Measurements from ENCODE around the gene TARS2.

TARS2 gene, protein sequence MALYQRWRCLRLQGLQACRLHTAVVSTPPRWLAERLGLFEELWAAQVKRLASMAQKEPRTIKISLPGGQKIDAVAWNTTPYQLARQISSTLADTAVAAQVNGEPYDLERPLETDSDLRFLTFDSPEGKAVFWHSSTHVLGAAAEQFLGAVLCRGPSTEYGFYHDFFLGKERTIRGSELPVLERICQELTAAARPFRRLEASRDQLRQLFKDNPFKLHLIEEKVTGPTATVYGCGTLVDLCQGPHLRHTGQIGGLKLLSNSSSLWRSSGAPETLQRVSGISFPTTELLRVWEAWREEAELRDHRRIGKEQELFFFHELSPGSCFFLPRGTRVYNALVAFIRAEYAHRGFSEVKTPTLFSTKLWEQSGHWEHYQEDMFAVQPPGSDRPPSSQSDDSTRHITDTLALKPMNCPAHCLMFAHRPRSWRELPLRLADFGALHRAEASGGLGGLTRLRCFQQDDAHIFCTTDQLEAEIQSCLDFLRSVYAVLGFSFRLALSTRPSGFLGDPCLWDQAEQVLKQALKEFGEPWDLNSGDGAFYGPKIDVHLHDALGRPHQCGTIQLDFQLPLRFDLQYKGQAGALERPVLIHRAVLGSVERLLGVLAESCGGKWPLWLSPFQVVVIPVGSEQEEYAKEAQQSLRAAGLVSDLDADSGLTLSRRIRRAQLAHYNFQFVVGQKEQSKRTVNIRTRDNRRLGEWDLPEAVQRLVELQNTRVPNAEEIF

DNA sequence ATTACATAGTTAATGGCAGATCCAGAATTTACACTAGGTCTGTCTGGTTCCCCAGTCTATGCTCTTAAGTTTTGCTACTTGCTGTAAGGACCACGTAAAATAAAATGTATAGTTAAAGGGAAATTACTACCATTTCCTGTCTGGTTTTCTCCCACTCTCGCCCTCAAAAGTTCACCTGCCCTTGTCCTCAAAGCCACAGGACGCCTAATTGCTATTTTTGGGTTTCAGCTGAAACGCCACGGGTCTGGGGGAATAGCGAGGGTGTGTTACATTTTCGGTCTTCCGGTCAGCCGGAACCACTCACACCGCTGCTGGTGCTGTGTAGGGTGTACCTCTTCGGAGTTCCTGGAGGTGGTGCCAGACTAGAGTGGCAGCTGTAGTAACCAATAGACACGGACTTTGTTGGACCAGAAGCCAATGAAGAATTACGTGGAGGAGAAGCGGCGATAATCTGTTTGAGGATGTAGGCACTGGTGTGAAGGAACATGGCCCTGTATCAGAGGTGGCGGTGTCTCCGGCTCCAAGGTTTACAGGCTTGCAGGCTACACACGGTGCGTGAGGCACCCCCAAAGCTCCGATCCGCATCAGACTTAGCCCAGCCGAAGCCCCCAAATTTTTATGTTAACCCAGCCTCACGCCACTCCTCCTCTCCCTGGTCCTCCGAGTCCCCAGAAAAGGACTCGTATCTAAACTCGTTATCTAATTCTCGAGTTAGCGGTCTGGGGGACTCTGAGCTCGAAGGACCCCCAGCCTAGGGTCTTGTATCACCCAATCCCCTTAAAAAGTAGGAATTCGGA, at the start of gene TARS2:
Gene TARS2 (plus strand): TSS at position 454 of the 797 bp plus-strand sequence. CDS start 32 bp downstream, at position 486.
- peak; percentile 94 for DNase-seq

DNA sequence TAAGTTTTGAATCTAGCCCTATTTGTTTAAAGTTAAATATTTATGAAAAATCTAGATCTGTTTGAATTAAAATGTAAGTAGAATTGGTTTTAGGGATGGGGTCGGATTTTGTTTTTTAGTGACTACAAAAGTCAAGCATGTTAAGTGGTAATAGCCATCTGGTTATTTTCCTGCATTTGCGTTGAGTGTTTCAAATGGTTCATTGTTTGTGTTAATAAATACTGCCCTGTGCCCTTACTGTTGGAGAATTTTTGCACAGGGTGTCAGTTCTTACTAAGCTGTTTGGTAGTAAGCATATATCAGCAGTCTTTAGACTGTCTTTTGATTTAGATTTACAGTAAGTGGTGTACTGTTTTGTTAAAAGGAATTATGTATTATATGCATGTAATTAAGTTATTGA, 46.1 kb upstream of the TARS2 start:
- DNase-seq, result no peak

DNA sequence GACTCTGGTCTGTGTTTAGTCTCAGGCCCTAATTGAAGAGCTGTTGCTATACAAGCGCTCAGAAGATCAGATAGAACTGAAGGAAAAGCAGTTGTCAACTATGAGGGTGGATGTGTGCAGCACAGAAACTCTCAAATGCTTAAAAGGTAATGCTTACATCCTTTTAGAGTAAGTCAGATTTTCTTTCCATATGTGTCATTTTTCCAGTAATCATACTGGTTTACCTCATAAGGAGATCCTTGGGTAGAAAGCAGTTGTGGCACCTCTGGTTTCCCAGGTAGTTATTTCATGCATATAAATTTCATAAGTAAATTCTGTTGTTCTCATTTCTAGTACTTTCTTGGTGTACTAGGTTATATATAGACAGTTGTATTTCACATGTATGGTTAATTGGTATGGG, 43.0 kb upstream of the TARS2 start:
- no peak for DNase-seq

DNA sequence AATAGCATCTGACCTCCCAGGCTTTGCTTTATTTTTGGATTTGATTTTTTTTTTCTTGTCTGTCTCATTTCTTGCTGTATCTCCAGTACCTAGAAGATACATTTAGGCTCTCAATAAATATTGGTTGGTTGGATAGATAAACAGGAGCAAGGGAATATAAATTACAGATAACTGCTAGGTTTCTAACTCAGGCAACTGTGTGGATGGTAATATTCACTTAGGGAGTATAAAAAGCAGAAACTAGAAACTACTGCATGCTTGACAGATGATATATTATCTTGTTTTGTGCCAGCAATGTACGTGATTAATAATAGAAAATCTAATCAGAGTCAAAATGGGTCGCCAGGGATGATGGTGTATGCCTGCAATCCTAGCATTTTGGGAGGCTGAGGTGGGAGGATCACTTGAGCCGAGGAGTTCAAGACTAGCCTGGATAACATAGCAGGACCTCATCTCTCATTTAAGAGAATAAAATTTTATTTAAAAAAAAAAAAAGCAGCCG, 31.0 kb upstream of the TARS2 start:
- DNase-seq, result no peak

DNA sequence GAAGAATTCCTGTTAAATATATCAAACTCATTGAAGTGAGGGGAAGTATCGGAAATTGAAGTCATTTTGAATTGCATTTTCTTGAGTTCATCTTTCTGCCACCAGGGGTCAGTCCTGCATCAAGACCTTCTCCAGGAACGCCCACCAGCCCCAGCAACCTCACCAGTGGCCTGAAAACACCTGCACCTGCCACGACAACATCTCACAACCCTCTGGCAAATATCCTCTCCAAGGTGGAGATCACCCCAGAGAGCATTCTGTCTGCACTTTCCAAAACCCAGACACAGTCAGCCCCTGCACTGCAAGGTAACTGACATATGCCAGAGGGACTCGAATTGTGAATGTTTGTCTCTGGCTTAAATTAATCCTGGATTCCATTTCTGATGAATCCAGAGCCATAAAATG, 22.8 kb upstream of the TARS2 start:
- peak; percentile 55 for DNase-seq

DNA sequence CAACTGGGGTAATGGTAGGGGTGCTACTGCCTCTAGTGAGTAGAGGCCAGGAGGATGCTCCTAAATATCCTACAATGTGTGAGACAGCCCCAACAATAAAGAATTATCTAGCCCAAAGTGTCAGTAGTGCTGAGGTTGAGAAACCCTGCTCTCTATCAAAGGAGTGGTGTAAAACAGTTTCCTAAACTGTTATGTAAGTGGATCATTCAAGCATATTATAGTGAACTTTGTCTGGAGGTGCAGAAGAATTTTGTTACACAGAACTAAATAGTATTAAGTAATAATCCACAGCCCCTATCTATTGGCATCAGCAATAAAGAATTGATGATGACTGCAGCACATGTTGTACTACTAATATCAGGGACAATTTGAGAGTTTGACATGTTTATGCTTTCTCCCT, 20.3 kb upstream of the TARS2 start:
- DNase-seq, result no peak

DNA sequence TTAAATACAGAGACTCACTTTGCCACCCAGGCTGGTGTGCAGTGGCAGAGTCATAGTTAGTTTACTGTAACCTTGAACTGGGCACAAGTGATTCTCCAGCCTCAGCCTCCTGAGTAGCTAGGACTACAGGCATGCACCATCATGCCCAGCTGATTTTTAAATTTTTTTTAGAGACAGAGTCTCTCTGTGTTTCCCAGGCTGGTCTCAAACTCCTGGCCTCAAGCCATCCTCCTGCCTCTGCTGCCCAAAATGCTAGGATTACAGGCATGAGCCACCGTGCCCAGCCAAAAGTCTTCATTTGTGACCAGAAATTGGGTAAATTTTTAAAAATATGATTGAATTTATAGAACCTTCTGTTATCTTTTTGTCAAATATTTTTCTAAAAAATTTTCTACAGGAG, 17.9 kb upstream of the TARS2 start:
- DNase-seq, result no peak

DNA sequence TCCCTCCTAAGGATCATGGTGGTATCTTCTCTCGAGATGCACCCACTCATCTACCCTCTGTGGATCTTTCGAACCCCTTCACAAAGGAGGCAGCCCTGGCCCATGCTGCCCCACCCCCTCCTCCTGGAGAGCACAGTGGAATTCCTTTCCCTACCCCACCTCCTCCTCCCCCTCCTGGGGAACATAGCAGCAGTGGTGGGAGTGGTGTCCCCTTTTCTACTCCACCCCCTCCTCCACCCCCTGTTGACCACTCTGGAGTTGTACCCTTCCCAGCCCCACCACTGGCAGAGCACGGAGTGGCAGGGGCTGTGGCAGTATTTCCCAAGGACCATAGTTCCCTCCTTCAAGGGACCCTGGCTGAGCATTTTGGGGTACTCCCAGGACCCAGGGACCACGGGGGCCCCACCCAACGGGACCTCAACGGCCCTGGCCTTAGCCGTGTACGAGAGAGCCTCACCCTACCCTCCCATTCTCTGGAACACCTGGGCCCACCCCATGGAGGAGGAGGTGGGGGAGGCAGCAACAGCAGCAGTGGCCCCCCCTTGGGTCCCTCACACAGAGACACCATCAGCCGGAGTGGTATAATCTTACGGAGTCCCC, 14.5 kb upstream of the TARS2 start:
- no peak for DNase-seq

DNA sequence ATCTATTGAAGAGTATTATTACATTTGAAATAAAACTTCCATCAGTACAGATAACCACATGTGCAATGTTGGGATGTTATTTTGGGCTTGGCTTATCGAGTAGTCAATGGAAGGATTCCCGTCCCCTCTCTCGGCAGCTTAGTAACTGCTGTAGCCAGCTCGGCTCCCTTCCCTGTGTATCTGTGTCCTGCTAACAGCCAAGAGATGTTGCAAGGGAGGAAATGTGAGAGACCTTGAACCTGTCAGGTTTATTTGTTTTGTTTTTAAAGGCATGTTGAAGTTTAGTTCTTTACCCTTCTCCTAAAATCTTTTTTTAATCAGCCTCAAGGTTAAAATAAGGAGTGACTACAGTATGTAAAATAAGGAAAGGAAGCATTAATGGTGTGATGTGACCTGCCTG, 13.6 kb upstream of the TARS2 start:
- no peak for DNase-seq

DNA sequence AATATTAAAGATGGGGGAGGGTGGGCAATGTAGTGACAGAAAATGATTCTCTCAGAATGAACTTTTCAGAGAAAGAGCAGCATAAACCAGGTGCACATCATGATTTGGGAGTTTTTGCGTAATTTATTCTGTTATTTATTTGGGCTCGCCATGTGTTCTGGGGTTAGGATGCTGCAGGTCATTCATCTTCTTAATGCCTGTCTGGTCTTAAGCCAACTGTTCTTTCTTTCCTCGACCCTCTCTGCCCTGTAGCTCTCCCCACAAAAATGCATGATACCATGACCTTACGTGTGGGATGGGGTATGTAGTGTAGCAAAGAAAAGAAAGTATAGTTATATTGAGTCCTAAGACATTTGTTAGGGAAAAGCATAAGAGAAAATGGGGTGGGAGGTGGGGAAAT, 12.3 kb upstream of the TARS2 start:
- no peak for DNase-seq

DNA sequence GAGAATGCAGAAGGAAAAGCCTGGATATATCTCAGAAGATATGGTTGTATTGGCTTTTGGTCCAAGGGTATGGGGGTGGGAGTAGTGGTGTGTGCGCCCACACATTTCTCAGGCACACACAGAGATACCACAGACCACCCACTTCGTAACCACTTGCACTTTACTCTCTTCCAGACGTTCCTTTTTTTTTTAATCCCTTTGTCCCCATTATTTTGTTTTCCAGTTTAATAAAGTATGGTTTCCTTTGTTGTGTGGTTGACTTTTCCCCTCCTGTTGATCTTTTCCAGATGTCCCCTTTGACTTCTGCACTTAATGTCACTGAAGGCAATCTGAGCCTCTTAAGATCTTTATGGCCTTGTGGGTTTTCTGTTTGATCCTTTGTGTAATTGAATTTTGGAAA, 10.5 kb upstream of the TARS2 start:
- peak; percentile 59 for DNase-seq

DNA sequence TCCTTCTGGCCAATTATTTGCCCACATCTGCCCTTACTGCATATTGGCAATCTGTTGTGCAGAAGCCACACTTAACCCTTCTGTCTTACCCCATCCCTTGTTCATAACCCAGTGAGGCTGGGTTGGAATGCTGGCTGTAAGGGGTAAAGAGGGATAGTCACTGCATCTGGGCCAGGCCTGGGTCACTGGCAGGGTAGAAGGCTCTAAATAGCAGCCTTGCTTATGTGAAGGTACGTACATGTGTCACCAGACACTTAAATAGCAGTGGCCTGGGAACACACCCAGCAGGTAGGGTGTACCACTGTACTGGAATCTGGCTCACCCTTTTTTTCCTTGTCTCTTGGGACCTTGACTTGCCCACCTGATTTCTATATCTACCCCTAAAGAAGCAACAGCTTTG, 9.9 kb upstream of the TARS2 start:
- no peak for DNase-seq

DNA sequence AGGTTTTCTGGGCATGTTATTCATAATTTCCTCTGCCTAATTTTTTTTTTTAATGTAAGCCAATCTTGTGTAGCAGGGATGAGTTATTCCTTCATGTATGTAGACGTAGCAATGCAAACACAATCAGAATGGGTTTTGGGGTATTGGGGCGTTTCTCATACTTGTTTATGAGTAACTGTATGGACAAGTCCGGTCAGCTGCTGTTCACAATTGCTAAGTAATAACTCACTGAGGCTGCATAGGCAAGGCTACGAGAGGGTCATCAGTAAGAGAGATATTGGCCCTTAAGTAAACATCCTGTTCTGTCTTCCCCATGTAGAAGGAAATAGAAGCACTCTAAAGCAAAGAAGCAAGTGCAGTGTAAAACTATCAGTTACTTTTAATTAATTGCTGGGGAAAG, 9.5 kb upstream of the TARS2 start:
- no peak for DNase-seq

DNA sequence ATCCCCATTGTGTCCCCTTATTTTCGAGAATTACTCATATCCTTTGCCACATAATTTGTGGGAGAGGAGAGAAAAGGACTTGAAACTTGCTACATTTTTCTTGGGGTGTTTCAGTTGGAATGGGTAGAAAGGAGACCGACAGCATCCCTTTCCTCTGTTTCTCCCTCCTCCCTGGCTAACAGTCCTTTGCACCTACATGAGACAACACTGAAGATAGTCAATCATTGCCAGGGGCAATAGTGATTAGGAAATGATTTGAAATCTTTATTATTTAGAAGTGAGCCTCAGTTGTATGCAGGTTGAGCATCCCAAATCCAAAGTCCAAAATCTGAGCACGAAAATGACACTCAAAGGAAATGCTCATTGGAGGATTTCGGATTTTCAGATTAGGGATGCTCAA, 7.8 kb upstream of the TARS2 start:
- DNase-seq, result no peak

DNA sequence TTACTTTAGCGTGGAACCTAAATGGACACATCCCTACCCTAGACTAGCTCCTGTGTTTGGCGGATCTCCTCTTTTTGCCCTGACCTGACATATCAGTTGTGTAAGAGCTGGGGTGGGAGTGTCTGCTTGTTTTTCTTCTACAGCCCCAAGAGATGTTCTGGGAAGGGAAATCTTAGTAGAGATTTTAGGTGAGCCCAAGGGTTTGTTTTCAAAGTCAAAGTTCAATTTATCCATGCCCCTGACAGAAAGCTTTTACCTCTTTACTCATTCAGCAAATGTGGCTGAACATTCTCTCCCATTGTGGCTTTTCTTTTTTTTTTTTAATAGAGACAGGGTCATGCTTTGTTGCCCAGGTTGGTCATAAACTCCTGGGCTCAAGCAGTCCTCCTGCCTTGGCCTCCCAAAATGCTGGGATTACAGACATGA, 7.3 kb upstream of the TARS2 start:
- no peak for DNase-seq

DNA sequence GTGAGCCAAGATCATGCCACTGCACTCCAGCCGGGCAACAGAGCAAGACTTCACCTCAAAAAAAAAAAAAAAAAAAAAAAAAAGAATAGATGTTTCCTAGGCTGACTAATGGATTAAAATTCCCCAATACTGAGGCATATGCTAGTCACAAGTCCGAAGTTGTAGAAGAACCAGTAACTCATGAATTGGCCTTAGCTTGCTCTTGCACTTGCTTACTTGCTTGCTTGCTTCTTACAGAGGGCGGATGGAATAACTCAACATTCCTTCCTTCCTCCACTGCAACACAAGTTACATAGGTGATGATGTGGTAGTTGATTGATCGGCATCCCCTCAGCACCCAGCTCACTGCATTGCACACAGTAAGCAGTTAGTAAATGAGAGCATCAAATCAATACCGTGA, 2.8 kb upstream of the TARS2 start:
- no peak for DNase-seq

DNA sequence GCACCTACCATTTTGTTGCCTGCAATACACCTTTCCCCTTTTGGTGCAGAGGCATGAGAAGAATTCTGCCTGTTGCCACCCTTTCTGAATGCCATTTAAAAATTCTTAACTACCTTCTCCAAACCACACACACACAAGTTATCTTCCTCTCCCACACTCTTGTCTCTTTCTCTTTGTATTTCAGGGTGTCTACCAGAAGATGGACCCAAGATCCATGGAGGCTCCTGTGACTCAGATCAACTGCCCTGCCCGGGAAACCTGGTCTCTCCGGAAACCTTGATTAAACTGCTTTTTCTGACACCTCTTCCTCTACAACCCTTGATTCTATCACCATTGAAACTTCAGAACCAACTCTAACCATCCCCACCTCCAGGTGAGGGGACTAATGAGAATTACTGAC, 2.4 kb upstream of the TARS2 start:
- DNase-seq, result no peak

DNA sequence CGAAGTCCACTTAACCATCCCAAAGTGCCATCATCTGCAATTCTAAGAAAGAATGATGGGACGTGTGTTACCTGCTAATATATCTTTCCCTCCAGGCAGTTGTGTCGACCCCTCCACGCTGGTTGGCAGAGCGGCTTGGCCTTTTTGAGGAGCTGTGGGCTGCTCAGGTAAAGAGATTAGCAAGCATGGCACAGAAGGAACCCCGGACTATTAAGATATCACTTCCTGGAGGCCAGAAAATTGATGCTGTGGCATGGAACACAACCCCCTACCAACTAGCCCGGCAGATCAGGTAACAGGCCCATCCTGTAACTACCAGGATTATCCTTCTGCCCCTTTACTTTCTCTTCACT, 520 bp downstream of the TARS2 start:
- DNase-seq, result no peak

DNA sequence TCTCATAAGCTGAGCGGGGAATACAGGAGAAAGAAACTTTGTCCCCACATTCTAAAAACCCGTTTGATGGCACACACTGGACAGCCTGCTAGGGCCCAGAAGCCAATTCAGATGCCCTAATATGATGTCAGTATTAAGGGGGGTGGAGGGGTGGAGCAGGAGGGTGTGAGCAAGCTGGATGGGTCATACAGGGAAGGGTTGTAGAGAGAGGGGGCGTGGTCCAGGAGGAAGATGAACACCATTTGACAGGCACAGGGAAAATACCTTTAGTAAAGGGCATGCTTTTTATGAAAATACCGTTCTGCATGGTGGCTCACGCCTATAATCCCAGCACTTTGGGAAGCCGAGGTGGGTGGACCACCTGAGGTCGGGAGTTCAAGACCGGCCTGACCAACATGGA, 6.0 kb downstream of the TARS2 start:
- DNase-seq, result no peak

DNA sequence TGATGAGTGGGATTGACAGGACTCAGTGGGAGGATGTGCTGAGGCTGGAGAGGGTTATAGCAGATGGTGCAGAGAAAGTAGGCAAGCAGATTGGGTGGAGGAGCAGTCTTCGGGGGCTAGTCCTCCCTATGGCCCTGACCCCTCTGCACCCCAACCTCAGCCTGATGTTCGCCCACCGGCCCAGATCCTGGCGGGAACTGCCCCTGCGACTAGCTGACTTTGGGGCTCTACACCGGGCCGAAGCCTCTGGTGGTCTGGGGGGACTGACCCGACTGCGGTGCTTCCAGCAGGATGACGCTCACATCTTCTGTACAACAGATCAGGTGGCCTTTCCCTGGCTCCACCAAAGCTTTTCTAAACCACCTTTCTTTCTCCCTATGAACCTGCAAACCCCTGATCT, 11.1 kb downstream of the TARS2 start:
- DNase-seq, result no peak

DNA sequence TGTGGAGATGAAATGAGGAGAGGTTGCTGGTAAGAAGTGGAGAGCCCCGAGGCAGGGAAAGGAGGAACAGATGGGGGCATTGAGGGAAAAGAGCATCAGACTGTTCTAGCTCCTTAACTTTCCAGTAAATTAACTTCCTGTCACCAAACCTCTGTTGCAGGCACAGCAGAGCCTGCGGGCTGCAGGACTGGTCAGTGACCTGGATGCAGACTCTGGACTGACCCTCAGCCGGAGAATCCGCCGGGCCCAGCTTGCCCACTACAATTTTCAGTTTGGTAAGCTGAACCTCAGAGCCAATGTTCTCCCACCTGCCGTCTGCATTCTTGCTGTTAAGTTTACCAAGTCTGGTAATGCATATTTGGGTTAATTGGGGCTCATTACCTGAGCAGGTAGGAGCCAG, 18.2 kb downstream of the TARS2 start:
- DNase-seq, result no peak

DNA sequence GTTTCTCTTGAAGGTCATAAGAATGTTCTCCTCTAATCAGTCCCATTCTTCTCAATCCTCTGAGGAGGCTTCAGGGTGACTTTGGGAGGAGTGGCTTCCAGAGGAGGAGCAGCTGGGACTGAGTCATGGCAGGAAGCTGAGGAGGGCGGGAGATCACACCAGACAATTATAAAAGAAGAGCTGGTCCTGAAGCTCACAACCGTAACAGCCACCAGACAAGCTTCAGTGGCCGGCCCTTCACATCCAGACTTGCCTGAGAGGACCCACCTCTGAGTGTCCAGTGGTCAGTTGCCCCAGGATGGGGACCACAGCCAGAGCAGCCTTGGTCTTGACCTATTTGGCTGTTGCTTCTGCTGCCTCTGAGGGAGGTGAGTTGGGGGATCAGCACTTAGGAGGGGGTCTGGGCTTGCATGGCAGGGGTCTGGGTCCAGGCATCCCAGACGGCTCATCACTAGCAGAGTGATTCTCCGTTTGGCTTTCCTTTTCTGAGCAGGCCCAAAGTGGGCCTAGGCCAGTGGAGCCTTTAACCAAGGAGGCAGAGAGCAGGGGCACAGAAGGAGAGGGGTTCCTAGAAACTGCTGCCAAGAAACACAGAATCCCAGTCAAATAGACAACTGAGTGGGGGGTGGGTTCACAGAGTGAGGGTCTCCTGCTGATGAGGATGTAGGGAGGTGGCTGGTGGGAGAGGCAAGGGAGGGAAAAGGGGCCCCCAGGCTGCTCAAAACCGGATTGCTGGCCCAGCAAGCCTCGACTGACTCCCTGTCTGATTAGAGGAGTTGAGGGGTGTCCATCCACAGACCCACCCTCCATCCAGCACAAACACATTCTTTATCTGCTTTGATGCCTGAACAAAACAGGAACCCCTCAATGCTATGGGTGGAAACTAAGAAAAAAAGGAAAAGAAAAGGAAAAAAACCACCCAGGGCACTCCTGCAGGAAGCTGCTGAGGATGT, 21.0 kb downstream of the TARS2 start, which contains the start of gene ECM1:
Gene ECM1 (plus strand): TSS at position 198 of the 953 bp plus-strand sequence. CDS start 101 bp downstream, at position 299.
- DNase-seq, result no peak
